SU-DHL-6 (cell line): Measurements from ENCODE around the gene ADCY2.

Source experiments
- CTCF ChIP-seq: fragments of 200-600 bp; sonication (generic); IDR thresholded peaks from one replicate; pipeline ENCODE4 v1.5.1; 2017; ENCODE audit warnings: antibody characterized with exemption, mild to moderate bottlenecking, low read length, moderate library complexity; ENCODE audit not compliant: insufficient read depth, poor library complexity, severe bottlenecking
- EZH2phosphoT487 ChIP-seq: fragments of 200-600 bp; sonication (generic), shearing (Covaris generic); conservative IDR thresholded peaks from 2 replicates; pipeline ENCODE4 v1.6.1; 2018; ENCODE audit warnings: mild to moderate bottlenecking, antibody characterized with exemption, low read length, moderate library complexity, mixed read lengths

- TF ChIP-seq CTCF, result no peak
- no peak for TF ChIP-seq EZH2phosphoT487
Observed at GRCh38 chr5:7813007-7813406, 417.1 kb downstream of the ADCY2 start.
